Spleen (tissue), 11 donors: ENCODE data around the gene NCOR1. TPM values are rescaled to one million over a fixed set of nuclear protein-coding genes. Genes with fewer than 3 reads are reported as not detected.
"Not testable (repeated sequence)": the region's sequence is repeated elsewhere in the genome, so short reads cannot be mapped to it uniquely, and the experiment has no call there.

ENCODE experiments used
- DNase-seq: peaks from one replicate; pipeline ENCODE4 v3.0.0-alpha.2; 2020
- H3K27ac ChIP-seq, 8 donors: fragments of 200-600 bp; sonication (generic) in 7 of 8; 1 replicate in 4 of 8; 2 replicates in 4 of 8; pipeline versions ENCODE4 v1.5.0 to v1.8.0; 2016 to 2021; ENCODE audit warnings: inconsistent platforms in 4 of 8, mild to moderate bottlenecking in 4 of 8, moderate library complexity in 1 of 8
- H3K27me3 ChIP-seq, 7 donors: fragments of 200-600 bp; sonication (generic) in 6 of 7; replicated peaks in 1 of 7; 1 replicate in 4 of 7; 2 replicates in 3 of 7; pipeline versions ENCODE4 v1.5.0 to v1.8.0; 2016 to 2021; ENCODE audit warnings: inconsistent platforms in 3 of 7, mild to moderate bottlenecking in 1 of 7
- H3K36me3 ChIP-seq, 6 donors: fragments of 200-600 bp; sonication (generic) in 5 of 6; 1 replicate in 4 of 6; 2 replicates in 2 of 6; pipeline versions ENCODE4 v1.5.0 to v1.8.0; 2016 to 2021; ENCODE audit warnings: inconsistent platforms in 2 of 6
- H3K4me1 ChIP-seq, 6 donors: fragments of 200-600 bp; sonication (generic) in 5 of 6; 1 replicate in 3 of 6; 2 replicates in 3 of 6; pipeline versions ENCODE4 v1.5.0 to v1.8.0; 2016 to 2021; ENCODE audit warnings: inconsistent platforms in 3 of 6
- H3K4me3 ChIP-seq, 8 donors: fragments of 200-600 bp; sonication (generic) in 7 of 8; 1 replicate in 4 of 8; 2 replicates in 4 of 8; pipeline versions ENCODE4 v1.5.0 to v1.8.0; 2016 to 2021; ENCODE audit warnings: inconsistent platforms in 4 of 8, mild to moderate bottlenecking in 4 of 8, moderate library complexity in 2 of 8
- H3K9me3 ChIP-seq, 8 donors: fragments of 200-600 bp; sonication (generic) in 7 of 8; 1 replicate in 4 of 8; 2 replicates in 4 of 8; pipeline versions ENCODE4 v1.5.0 to v1.8.0; 2016 to 2021; ENCODE audit warnings: inconsistent platforms in 4 of 8
- POLR2A ChIP-seq, 3 donors: fragments of 450-650 bp; IDR thresholded peaks; one replicate each; pipeline ENCODE4 v1.5.1; 2017; ENCODE audit warnings: antibody characterized with exemption in 3 of 3, mild to moderate bottlenecking in 1 of 3
- POLR2AphosphoS5 ChIP-seq, 3 donors: sonication (generic); formaldehyde crosslinking; IDR thresholded peaks; one replicate each; pipeline ENCODE4 v1.5.1; 2017; ENCODE audit warnings: antibody characterized with exemption in 3 of 3
- WGBS, 5 donors: extraction: QIAGEN DNeasy Blood & Tissue Kit in 3 of 5; methylation state at CpG; one replicate each; pipeline versions ENCODE4 v1.1.5 to v1.1.7; 2013 to 2018; 5-methylcytosine and 5-hydroxymethylcytosine counted together
- intact Hi-C: fragments of 100-400 bp; cut with DNase I; formaldehyde crosslinking; loops from one replicate; pipeline ENCODE4 v1.15.0; 2023; ENCODE audit warnings: low total_unique reads
- polyA plus RNA-seq, 3 donors: library from polyadenylated mRNA; stranded (reverse); fragments of 200-250 nt; gene quantifications; one replicate each; pipeline ENCODE4 v1.2.1, GENCODE V29; 2013
- total RNA-seq, 7 donors: library from RNA; depleted of rRNA in 3 of 7; stranded (reverse); fragments of >200 nt in 3 of 7; fragmentation: NEBNext Ultra II Directional in 4 of 7; extraction: Animal tissue kit (Norgen Biotek cat#: 25700) in 4 of 7; gene quantifications; one replicate each; pipeline versions ENCODE4 v1.1.0 to v1.2.1, GENCODE V29; 2016 to 2021
- TF ChIP-seq, protein P1 (sequence below), 11 experiments: fragments of 200-600 bp in 7 of 11; fragments of 450-650 bp in 4 of 11; sonication (generic) in 4 of 11; IDR thresholded peaks in 8 of 11; conservative IDR thresholded peaks in 3 of 11; 1 replicate in 7 of 11; 2 replicates in 4 of 11; pipeline versions ENCODE4 v1.4.0 to v1.8.0; 2016 to 2021; ENCODE audit warnings: antibody characterized with exemption in 11 of 11, inconsistent platforms in 4 of 11, mild to moderate bottlenecking in 1 of 11
- donor health status: healthy with polysubstance abuse.
- donor health status: DM: no; HTN: no; CAD: no; lungs with moderate emphysema.
- donor health status: DM: no; HTN: no; CAD: no.
- donor health status: Bipolar disorder and iron deficiency.
- donor health status: healthy.
- donor health status: DM: no; HTN: no; CAD: no.
- donor health status: DM: yes; HTN: yes; CAD: no.

NCOR1 gene
- total and polyA plus RNA-seq, 10 donors: 28.4 to 250 (median 140) TPM

- intact Hi-C loops, H3K27me3 ChIP-seq, H3K4me3 ChIP-seq, DNase-seq, H3K9me3 ChIP-seq: not testable (repeated sequence)
- 86 to 94% (median 91%) methylated on average over 13 of the region's 13 CpGs for WGBS, 5 donors
- Histone ChIP-seq H3K4me1 (peaks cover 26 to 95% (median 76%) of the 10 kb centered on the region in 6 donors), H3K36me3 (peaks cover 0 to 18% (median 2%) of the 10 kb centered on the region in 6 donors), H3K27ac (peak overlapping the region in 2 of 8 donors; percentile 38 to 40)
Observed at GRCh38 chr17:16201693-16202131, 13.6 kb downstream of the NCOR1 start.

- peaks cover 26 to 68% (median 59%) of the 10 kb centered on the region in 6 donors for H3K4me1 ChIP-seq
- peak overlapping the region in 7 of 8 donors; percentile 21 to 75 (median 65) for H3K27ac ChIP-seq
Observed at GRCh38 chr17:16199093-16199492, 16.2 kb downstream of the NCOR1 start.

GRCh38 chr17:16197276-16197675 lies 18.1 kb downstream of the NCOR1 start:
- peaks cover 0 to 48% (median 14%) of the 10 kb centered on the region in 6 donors for H3K36me3 ChIP-seq
- H3K27ac ChIP-seq: no peak overlapping the region
- no peak overlapping the region for H3K4me3 ChIP-seq
- TF ChIP-seq POLR2AphosphoS5 (IDR thresholded peaks at IDR 0.05): no peak
- TF ChIP-seq POLR2A (IDR thresholded peaks at IDR 0.05): no peak
- TF ChIP-seq, protein P1, sequence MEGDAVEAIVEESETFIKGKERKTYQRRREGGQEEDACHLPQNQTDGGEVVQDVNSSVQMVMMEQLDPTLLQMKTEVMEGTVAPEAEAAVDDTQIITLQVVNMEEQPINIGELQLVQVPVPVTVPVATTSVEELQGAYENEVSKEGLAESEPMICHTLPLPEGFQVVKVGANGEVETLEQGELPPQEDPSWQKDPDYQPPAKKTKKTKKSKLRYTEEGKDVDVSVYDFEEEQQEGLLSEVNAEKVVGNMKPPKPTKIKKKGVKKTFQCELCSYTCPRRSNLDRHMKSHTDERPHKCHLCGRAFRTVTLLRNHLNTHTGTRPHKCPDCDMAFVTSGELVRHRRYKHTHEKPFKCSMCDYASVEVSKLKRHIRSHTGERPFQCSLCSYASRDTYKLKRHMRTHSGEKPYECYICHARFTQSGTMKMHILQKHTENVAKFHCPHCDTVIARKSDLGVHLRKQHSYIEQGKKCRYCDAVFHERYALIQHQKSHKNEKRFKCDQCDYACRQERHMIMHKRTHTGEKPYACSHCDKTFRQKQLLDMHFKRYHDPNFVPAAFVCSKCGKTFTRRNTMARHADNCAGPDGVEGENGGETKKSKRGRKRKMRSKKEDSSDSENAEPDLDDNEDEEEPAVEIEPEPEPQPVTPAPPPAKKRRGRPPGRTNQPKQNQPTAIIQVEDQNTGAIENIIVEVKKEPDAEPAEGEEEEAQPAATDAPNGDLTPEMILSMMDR (IDR thresholded peaks at IDR 0.05 in 8 of 11, conservative IDR thresholded peaks at IDR 0.05 in 3 of 11): no peak
- peaks cover 26 to 50% (median 44%) of the 10 kb centered on the region in 6 donors for H3K4me1 ChIP-seq
- intact Hi-C loops: no loop called here
- 96 to 100% (median 100%) methylated on average over 1 of the region's 1 CpG for WGBS, 5 donors
- no peaks in the 10 kb centered on the region for H3K27me3 ChIP-seq
- H3K9me3 ChIP-seq: no peaks in the 10 kb centered on the region
- DNase-seq: no peak

More at GRCh38 chr17:16199093-16199492, 16.2 kb downstream of the NCOR1 start:
- H3K27me3 ChIP-seq: no peaks in the 10 kb centered on the region
- peak in 1 of 3 donors; percentile 25 for TF ChIP-seq POLR2AphosphoS5 (IDR thresholded peaks at IDR 0.05)
- TF ChIP-seq POLR2A (IDR thresholded peaks at IDR 0.05): no peak
- TF ChIP-seq, protein P1 (IDR thresholded peaks at IDR 0.05 in 8 of 11, conservative IDR thresholded peaks at IDR 0.05 in 3 of 11): peak in 1 of 11 experiments; percentile 10
- H3K4me3 ChIP-seq: peak overlapping the region in 1 of 8 donors; percentile 17
- no peak for DNase-seq
- intact Hi-C loops: no loop called here
- H3K36me3 ChIP-seq: peaks cover 0 to 30% (median 2%) of the 10 kb centered on the region in 6 donors
- no peaks in the 10 kb centered on the region for H3K9me3 ChIP-seq
- WGBS, 5 donors: 14 to 24% (median 18%) methylated on average over 6 of the region's 6 CpGs

DNA sequence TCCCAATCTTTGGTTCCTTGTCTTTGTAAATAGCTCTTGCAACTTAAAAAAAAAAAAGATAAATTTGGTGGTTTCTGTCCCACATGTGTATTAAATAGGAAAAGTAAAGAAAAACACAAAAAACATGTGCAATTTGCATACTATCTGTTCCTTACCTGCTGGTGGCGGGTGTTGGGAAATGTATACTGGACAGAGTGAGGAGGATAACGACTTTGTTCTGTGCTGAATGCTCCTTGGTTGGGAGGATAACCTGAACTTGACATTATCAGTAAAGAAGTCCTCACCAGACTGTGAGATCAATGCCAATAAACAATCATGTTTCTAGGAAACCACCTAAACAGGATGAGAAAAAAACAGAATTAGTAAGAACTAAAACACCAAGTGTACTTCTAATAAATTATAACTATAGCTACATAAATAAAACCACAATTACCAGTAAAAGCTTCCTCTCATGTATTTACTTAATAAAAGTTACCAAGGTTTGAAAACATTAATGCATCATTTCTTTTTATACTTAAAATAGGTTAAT lies 21.0 kb downstream of the NCOR1 start:
- Histone ChIP-seq H3K4me1 (peaks cover 9 to 31% (median 15%) of the 10 kb centered on the region in 6 donors), H3K36me3 (peaks cover 0 to 76% (median 24%) of the 10 kb centered on the region in 6 donors)
- H3K27ac ChIP-seq, DNase-seq, H3K27me3 ChIP-seq, H3K9me3 ChIP-seq, H3K4me3 ChIP-seq, intact Hi-C loops: not testable (repeated sequence)
- WGBS, 5 donors: 76 to 86% (median 83%) methylated on average over 2 of the region's 2 CpGs

DNA sequence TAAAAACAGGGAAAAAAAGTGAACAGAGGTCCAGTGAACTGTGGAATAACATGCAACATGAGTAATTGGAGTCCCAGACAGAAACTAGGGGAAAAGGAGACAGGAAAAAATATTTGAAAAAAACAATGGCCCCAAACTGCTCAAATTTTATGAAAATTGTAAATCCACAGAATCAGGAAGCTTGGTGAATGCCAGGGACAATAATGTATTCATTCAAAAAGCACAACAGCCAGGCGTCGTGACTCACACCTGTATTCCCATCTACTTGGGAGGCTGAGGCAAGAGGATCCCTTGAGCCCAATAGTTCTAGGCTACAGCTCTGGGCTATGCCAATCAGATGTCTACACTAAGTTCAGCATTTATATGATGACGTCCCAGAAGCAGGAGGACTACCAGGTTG lies 23.7 kb downstream of the NCOR1 start:
- H3K36me3 ChIP-seq: peaks cover 0 to 83% (median 26%) of the 10 kb centered on the region in 6 donors
- peaks cover 0 to 33% (median 0%) of the 10 kb centered on the region in 6 donors for H3K4me1 ChIP-seq
- no peak for TF ChIP-seq POLR2AphosphoS5 (IDR thresholded peaks at IDR 0.05)
- 85 to 95% (median 90%) methylated on average over 3 of the region's 3 CpGs for WGBS, 5 donors
- H3K27ac ChIP-seq: no peak overlapping the region
- H3K27me3 ChIP-seq: no peaks in the 10 kb centered on the region
- no peak overlapping the region for H3K4me3 ChIP-seq
- DNase-seq: no peak
- intact Hi-C loops: no loop called here
- no peaks in the 10 kb centered on the region for H3K9me3 ChIP-seq
